Activated CD8-positive, alpha-beta memory T cell treated with anti-CD3 and anti-CD28 coated beads, Interleukin-2, amount 50 U/mL, for 1 hour (primary cell): Measurements from ENCODE around the gene DLGAP3.
"Not testable (repeated sequence)": the region's sequence is repeated elsewhere in the genome, so short reads cannot be mapped to it uniquely, and the experiment has no call there.

Source experiments
- DNase-seq: peaks from one replicate; pipeline ENCODE4 v3.0.0-alpha.2; 2020; ENCODE audit errors: extremely low read depth

The DLGAP3 gene

GRCh38 chr1:34833711-34834110 is 95.7 kb downstream of the DLGAP3 start:
- no peak for DNase-seq

- no peak for DNase-seq
Observed at GRCh38 chr1:34831721-34832246, 97.7 kb downstream of the DLGAP3 start.

- DNase-seq: no peak
Observed at GRCh38 chr1:34829250-34829649, 100.2 kb downstream of the DLGAP3 start.

- no peak for DNase-seq
Observed at GRCh38 chr1:34828611-34829010, 100.8 kb downstream of the DLGAP3 start.

- DNase-seq: no peak
Observed at GRCh38 chr1:34827341-34827941, 102.0 kb downstream of the DLGAP3 start.

GRCh38 chr1:34825455-34826091 is 103.9 kb downstream of the DLGAP3 start:
- DNase-seq: no peak

GRCh38 chr1:34824817-34825454 is 104.5 kb downstream of the DLGAP3 start:
- no peak for DNase-seq

GRCh38 chr1:34822202-34822601 is 107.2 kb downstream of the DLGAP3 start:
- no peak for DNase-seq

GRCh38 chr1:34818862-34819261 is 110.6 kb downstream of the DLGAP3 start:
- DNase-seq: not testable (repeated sequence)

GRCh38 chr1:34816778-34817177 is 112.7 kb downstream of the DLGAP3 start:
- no peak for DNase-seq

GRCh38 chr1:34816332-34816731 is 113.1 kb downstream of the DLGAP3 start:
- no peak for DNase-seq
